HepG2 (cell line): Measurements from ENCODE around the gene ATXN1L. TPM values are rescaled to one million over a fixed set of nuclear protein-coding genes. Genes with fewer than 3 reads are reported as not detected.

Experiments
- DNMT3B ChIP-seq: conservative IDR thresholded peaks from 2 replicates; pipeline ENCODE4 v1.6.1; 2016; ENCODE audit warnings: missing biosample characterization, control low read depth
- DR1 ChIP-seq: sonication (generic); formaldehyde crosslinking; IDR thresholded peaks from 2 replicates; pipeline ENCODE4 v1.8.0; 2021; ENCODE audit warnings: mild to moderate bottlenecking, missing genetic modification reagents, inconsistent platforms
- ETV5 ChIP-seq: IDR thresholded peaks from 2 replicates; pipeline ENCODE4 v1.6.1; 2018; ENCODE audit warnings: missing biosample characterization, missing genetic modification reagents, inconsistent platforms, borderline replicate concordance
- NR1H2 ChIP-seq: sonication (generic); formaldehyde crosslinking; IDR thresholded peaks from 2 replicates; pipeline ENCODE4 v1.8.1; 2022; ENCODE audit warnings: low read depth, missing genetic modification reagents, borderline replicate concordance
- NR2F1 ChIP-seq, 2 experiments: fragments of 450-650 bp in 1 of 2; formaldehyde crosslinking in 1 of 2; IDR thresholded peaks; 2 replicates each; pipeline versions ENCODE4 v1.5.0 to v1.6.1; 2016 to 2020; ENCODE audit warnings: mild to moderate bottlenecking in 1 of 2, missing compliant biosample characterization in 1 of 2, missing genetic modification reagents in 1 of 2, moderate library complexity in 1 of 2
- SIX1 ChIP-seq: sonication (generic); formaldehyde crosslinking; IDR thresholded peaks from 2 replicates; pipeline ENCODE4 v1.4.0; 2020; ENCODE audit warnings: missing genetic modification reagents, borderline replicate concordance
- SP4 ChIP-seq: sonication (generic); formaldehyde crosslinking; IDR thresholded peaks from 2 replicates; pipeline ENCODE4 v1.8.1; 2023; ENCODE audit warnings: mild to moderate bottlenecking, missing genetic modification reagents
- THYN1 ChIP-seq: sonication (generic); formaldehyde crosslinking; IDR thresholded peaks from 2 replicates; pipeline ENCODE4 v1.8.1; 2023; ENCODE audit warnings: low read depth, mild to moderate bottlenecking, moderate library complexity, missing genetic modification reagents, borderline replicate concordance
- ZFY ChIP-seq: sonication (generic); formaldehyde crosslinking; IDR thresholded peaks from 2 replicates; pipeline ENCODE4 v1.4.0; 2020; ENCODE audit warnings: missing genetic modification reagents
- ZFYVE20 ChIP-seq: sonication (generic); formaldehyde crosslinking; IDR thresholded peaks from 2 replicates; pipeline ENCODE4 v1.8.0; 2023; ENCODE audit warnings: low read depth, mild to moderate bottlenecking, moderate library complexity, missing genetic modification reagents, borderline replicate concordance
- ZNF850 ChIP-seq: sonication (generic); formaldehyde crosslinking; conservative IDR thresholded peaks from 2 replicates; pipeline ENCODE4 v1.9.0; 2021; ENCODE audit warnings: mild to moderate bottlenecking, missing genetic modification reagents
- polyA plus RNA-seq, 8 experiments: library from polyadenylated mRNA; depleted of rRNA in 3 of 8; stranded (reverse) in 7 of 8; unstranded in 1 of 8; fragments of >200 nt; fragmentation: Illumina TruSeq in 4 of 8; extraction: Trizol in 4 of 8; gene quantifications; 2 replicates each; pipeline versions ENCODE4 v1.2.1 to v1.2.3, GENCODE V29; 2011 to 2016; ENCODE audit warnings: low read depth in 4 of 8, missing spikeins in 1 of 8, mixed read lengths in 1 of 8; ENCODE audit not compliant: insufficient read depth in 1 of 8
- total RNA-seq, 5 experiments: library from RNA; depleted of rRNA; stranded (reverse); fragments of >200 nt; fragmentation: Illumina TruSeq; extraction: Trizol; gene quantifications; 2 replicates each; pipeline ENCODE4 v1.2.3, GENCODE V29; 2016; ENCODE audit warnings: low read depth in 1 of 5
- TF ChIP-seq, protein P1 (sequence below): IDR thresholded peaks from 2 replicates; pipeline ENCODE4 v1.6.1; 2016; ENCODE audit warnings: low read depth, missing genetic modification reagents, missing compliant biosample characterization
- TF ChIP-seq, protein P2 (sequence below): sonication (generic); formaldehyde crosslinking; IDR thresholded peaks from 2 replicates; pipeline ENCODE4 v1.4.0; 2020; ENCODE audit warnings: missing genetic modification reagents, low read depth, mild to moderate bottlenecking, borderline replicate concordance
- TF ChIP-seq, protein P3 (sequence below): sonication (generic); formaldehyde crosslinking; IDR thresholded peaks from 2 replicates; pipeline ENCODE4 v1.4.0; 2020; ENCODE audit warnings: missing genetic modification reagents
- TF ChIP-seq, protein P4 (sequence below): sonication (generic); formaldehyde crosslinking; IDR thresholded peaks from 2 replicates; pipeline ENCODE4 v1.4.0; 2020; ENCODE audit warnings: missing genetic modification reagents
- TF ChIP-seq, protein P5 (sequence below): sonication (generic); formaldehyde crosslinking; IDR thresholded peaks from 2 replicates; pipeline ENCODE4 v1.8.1; 2022; ENCODE audit warnings: mild to moderate bottlenecking, missing genetic modification reagents

The ATXN1L gene
- total and polyA plus RNA-seq, 2 of the 13 experiments (the other 11 are each of a cell fraction or from before 2014, with no cell fraction given): 20.0 to 22.4 TPM

DNA sequence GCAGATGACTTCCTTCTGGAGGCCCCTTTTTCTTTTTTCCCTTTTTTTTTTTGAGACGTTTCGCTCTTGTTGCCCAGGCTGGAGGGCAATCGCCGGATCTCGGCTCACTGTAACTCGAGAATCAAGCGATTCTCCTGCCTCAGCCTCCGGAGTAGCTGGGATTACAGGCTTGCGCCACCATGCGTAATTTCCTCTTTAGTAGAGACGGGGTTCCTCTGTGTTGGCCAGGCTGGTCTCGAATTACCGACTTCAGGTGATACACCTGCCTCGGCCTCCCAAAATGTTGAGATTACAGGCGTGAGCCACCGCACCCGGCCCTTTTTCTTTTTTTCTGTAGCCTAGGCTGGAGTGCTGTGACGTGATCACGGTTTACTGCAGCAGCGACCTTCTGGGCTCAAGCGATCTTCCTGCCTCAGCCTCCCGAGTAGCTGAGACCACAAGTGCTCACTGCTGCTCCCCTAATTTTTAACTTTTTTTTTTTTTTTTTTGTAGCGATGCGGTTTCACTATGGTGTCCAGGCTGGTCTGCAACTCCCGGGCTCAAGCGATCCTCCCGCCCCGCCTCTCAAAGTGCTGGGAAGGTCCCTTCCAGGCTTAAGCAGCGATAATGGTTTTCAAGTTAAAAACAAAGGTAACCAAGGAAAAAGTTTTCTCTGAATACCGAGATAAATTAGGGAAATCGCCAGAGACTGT is 48.6 kb downstream of the ATXN1L start (continued):
- no peak for TF ChIP-seq THYN1
- no peak for TF ChIP-seq SP4
- 0 out of 2 replicates have a peak, but pooled peaks have one; percentile 6 for TF ChIP-seq DR1 (CRISPR knock-in tag)
- no peak for TF ChIP-seq NR2F1 (CRISPR knock-in tag; IDR thresholded peaks at IDR 0.05)
- no peak for TF ChIP-seq ZFY (CRISPR knock-in tag)
- TF ChIP-seq, protein P1, sequence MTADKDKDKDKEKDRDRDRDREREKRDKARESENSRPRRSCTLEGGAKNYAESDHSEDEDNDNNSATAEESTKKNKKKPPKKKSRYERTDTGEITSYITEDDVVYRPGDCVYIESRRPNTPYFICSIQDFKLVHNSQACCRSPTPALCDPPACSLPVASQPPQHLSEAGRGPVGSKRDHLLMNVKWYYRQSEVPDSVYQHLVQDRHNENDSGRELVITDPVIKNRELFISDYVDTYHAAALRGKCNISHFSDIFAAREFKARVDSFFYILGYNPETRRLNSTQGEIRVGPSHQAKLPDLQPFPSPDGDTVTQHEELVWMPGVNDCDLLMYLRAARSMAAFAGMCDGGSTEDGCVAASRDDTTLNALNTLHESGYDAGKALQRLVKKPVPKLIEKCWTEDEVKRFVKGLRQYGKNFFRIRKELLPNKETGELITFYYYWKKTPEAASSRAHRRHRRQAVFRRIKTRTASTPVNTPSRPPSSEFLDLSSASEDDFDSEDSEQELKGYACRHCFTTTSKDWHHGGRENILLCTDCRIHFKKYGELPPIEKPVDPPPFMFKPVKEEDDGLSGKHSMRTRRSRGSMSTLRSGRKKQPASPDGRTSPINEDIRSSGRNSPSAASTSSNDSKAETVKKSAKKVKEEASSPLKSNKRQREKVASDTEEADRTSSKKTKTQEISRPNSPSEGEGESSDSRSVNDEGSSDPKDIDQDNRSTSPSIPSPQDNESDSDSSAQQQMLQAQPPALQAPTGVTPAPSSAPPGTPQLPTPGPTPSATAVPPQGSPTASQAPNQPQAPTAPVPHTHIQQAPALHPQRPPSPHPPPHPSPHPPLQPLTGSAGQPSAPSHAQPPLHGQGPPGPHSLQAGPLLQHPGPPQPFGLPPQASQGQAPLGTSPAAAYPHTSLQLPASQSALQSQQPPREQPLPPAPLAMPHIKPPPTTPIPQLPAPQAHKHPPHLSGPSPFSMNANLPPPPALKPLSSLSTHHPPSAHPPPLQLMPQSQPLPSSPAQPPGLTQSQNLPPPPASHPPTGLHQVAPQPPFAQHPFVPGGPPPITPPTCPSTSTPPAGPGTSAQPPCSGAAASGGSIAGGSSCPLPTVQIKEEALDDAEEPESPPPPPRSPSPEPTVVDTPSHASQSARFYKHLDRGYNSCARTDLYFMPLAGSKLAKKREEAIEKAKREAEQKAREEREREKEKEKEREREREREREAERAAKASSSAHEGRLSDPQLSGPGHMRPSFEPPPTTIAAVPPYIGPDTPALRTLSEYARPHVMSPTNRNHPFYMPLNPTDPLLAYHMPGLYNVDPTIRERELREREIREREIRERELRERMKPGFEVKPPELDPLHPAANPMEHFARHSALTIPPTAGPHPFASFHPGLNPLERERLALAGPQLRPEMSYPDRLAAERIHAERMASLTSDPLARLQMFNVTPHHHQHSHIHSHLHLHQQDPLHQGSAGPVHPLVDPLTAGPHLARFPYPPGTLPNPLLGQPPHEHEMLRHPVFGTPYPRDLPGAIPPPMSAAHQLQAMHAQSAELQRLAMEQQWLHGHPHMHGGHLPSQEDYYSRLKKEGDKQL (CRISPR knock-in tag): no peak
- TF ChIP-seq, protein P2, sequence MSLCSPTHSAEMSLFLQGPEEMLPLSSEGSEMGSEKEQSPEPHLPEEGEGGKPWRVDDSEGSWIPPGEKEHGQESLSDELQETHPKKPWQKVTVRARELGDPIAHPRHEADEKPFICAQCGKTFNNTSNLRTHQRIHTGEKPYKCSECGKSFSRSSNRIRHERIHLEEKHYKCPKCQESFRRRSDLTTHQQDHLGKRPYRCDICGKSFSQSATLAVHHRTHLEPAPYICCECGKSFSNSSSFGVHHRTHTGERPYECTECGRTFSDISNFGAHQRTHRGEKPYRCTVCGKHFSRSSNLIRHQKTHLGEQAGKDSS (CRISPR knock-in tag): no peak
- no peak for TF ChIP-seq DNMT3B (CRISPR knock-in tag)
- peak; percentile 24; the same call in 1 of the 2 replicates for TF ChIP-seq ETV5 (CRISPR knock-in tag)
- TF ChIP-seq, protein P3, sequence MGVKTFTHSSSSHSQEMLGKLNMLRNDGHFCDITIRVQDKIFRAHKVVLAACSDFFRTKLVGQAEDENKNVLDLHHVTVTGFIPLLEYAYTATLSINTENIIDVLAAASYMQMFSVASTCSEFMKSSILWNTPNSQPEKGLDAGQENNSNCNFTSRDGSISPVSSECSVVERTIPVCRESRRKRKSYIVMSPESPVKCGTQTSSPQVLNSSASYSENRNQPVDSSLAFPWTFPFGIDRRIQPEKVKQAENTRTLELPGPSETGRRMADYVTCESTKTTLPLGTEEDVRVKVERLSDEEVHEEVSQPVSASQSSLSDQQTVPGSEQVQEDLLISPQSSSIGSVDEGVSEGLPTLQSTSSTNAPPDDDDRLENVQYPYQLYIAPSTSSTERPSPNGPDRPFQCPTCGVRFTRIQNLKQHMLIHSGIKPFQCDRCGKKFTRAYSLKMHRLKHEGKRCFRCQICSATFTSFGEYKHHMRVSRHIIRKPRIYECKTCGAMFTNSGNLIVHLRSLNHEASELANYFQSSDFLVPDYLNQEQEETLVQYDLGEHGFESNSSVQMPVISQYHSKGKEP: no peak
- no peak for TF ChIP-seq ZFYVE20 (CRISPR knock-in tag)
- TF ChIP-seq ZNF850 (CRISPR knock-in tag): 0 out of 2 replicates have a peak, but pooled peaks have one; percentile 30
- TF ChIP-seq NR1H2 (CRISPR knock-in tag): no peak
- peak; percentile 61; the same call in 1 of the 2 replicates for TF ChIP-seq SIX1 (CRISPR knock-in tag)
- TF ChIP-seq, protein P4, sequence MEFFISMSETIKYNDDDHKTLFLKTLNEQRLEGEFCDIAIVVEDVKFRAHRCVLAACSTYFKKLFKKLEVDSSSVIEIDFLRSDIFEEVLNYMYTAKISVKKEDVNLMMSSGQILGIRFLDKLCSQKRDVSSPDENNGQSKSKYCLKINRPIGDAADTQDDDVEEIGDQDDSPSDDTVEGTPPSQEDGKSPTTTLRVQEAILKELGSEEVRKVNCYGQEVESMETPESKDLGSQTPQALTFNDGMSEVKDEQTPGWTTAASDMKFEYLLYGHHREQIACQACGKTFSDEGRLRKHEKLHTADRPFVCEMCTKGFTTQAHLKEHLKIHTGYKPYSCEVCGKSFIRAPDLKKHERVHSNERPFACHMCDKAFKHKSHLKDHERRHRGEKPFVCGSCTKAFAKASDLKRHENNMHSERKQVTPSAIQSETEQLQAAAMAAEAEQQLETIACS: peak; percentile 17; the same call in 1 of the 2 replicates
- TF ChIP-seq, protein P5, sequence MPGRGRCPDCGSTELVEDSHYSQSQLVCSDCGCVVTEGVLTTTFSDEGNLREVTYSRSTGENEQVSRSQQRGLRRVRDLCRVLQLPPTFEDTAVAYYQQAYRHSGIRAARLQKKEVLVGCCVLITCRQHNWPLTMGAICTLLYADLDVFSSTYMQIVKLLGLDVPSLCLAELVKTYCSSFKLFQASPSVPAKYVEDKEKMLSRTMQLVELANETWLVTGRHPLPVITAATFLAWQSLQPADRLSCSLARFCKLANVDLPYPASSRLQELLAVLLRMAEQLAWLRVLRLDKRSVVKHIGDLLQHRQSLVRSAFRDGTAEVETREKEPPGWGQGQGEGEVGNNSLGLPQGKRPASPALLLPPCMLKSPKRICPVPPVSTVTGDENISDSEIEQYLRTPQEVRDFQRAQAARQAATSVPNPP (CRISPR knock-in tag): no peak
